ENCODE data around the gene FEM1C.

FEM1C gene

GRCh38 chr5:115542086-115542485 is 2.5 kb downstream of the FEM1C start:
- DNase-seq (ENCODE audit: low spot score) (no peak), ATAC-seq (ENCODE audit: low read depth) (no peak)
- H3K4me1 ChIP-seq (ENCODE audit: insufficient read depth, poor library complexity, severe bottlenecking), result peaks cover 31% of the 10 kb centered on the region
- H3K4me3 ChIP-seq (ENCODE audit: severe bottlenecking), result peak overlapping the region; percentile 84
- peaks cover 61% of the 10 kb centered on the region for H3K36me3 ChIP-seq (ENCODE audit: low read depth)
- TF ChIP-seq, protein P1, sequence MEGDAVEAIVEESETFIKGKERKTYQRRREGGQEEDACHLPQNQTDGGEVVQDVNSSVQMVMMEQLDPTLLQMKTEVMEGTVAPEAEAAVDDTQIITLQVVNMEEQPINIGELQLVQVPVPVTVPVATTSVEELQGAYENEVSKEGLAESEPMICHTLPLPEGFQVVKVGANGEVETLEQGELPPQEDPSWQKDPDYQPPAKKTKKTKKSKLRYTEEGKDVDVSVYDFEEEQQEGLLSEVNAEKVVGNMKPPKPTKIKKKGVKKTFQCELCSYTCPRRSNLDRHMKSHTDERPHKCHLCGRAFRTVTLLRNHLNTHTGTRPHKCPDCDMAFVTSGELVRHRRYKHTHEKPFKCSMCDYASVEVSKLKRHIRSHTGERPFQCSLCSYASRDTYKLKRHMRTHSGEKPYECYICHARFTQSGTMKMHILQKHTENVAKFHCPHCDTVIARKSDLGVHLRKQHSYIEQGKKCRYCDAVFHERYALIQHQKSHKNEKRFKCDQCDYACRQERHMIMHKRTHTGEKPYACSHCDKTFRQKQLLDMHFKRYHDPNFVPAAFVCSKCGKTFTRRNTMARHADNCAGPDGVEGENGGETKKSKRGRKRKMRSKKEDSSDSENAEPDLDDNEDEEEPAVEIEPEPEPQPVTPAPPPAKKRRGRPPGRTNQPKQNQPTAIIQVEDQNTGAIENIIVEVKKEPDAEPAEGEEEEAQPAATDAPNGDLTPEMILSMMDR (IDR thresholded peaks at IDR 0.05; ENCODE audit: poor library complexity, severe bottlenecking), result no peak
- H3K27ac ChIP-seq (ENCODE audit: poor library complexity, severe bottlenecking), result no peak overlapping the region
- no peaks in the 10 kb centered on the region for H3K27me3 ChIP-seq (ENCODE audit: insufficient read depth, poor library complexity, severe bottlenecking)
- H3K9me3 ChIP-seq (ENCODE audit: severe bottlenecking), result peaks cover 7% of the 10 kb centered on the region

DNA sequence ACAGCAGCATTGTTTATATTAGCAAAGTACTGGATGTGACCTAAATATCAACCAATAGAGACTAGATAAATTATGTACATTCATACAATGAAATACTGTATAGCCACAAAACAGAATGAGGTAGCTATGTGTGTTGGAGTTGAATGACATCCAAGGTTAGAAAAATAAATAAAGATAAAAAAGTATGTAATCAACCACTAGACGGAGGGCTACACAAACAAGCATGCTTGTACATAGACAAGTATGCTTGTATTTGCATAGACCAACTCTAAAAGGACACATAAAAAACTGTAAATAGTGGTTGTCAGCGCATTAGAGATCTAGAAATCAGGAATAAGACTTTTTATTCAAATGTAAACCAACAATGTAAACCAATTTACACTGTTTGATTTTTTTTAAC is 3.0 kb downstream of the FEM1C start:
- H3K27ac ChIP-seq (ENCODE audit: poor library complexity, severe bottlenecking), result no peak overlapping the region
- H3K36me3 ChIP-seq (ENCODE audit: low read depth), result peaks cover 65% of the 10 kb centered on the region
- DNase-seq (ENCODE audit: low spot score) (no peak), ATAC-seq (ENCODE audit: low read depth) (no peak)
- H3K27me3 ChIP-seq (ENCODE audit: insufficient read depth, poor library complexity, severe bottlenecking), result no peaks in the 10 kb centered on the region
- TF ChIP-seq, protein P1 (IDR thresholded peaks at IDR 0.05; ENCODE audit: poor library complexity, severe bottlenecking), result no peak
- H3K4me3 ChIP-seq (ENCODE audit: severe bottlenecking), result peak overlapping the region; percentile 84
- peaks cover 7% of the 10 kb centered on the region for H3K9me3 ChIP-seq (ENCODE audit: severe bottlenecking)
- peaks cover 31% of the 10 kb centered on the region for H3K4me1 ChIP-seq (ENCODE audit: insufficient read depth, poor library complexity, severe bottlenecking)

- Histone ChIP-seq H3K4me1 (ENCODE audit: insufficient read depth, poor library complexity, severe bottlenecking) (peaks cover 62% of the 10 kb centered on the region), H3K36me3 (ENCODE audit: low read depth) (peaks cover 72% of the 10 kb centered on the region)
These were observed 9.0 kb downstream of the FEM1C start for GRCh38 chr5:115535479-115536035.

DNA sequence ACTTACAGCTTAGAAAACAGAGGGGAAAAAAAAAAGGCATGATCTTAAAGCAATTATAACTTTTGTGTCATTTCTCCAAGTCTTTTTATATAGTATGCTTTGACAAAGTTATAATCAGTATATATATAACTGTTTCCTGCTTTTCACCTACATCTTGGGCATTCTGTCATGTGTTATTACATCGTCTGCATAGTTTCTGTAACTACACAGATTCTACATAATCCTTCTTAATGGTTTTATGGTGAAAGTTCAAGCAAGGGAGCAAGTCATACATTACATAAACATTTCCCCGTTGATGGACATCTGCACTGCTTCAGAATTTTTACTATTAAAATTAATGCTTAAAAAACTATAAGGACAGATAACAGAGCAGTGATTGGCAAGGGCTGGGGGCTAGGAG is 12.1 kb downstream of the FEM1C start:
- Histone ChIP-seq H3K27ac (ENCODE audit: poor library complexity, severe bottlenecking) (peak overlapping the region; percentile 34), H3K4me1 (ENCODE audit: insufficient read depth, poor library complexity, severe bottlenecking) (peaks cover 56% of the 10 kb centered on the region), H3K4me3 (ENCODE audit: severe bottlenecking) (no peak overlapping the region), H3K27me3 (ENCODE audit: insufficient read depth, poor library complexity, severe bottlenecking) (no peaks in the 10 kb centered on the region), H3K36me3 (ENCODE audit: low read depth) (peaks cover 56% of the 10 kb centered on the region), H3K9me3 (ENCODE audit: severe bottlenecking) (no peaks in the 10 kb centered on the region)
- TF ChIP-seq, protein P1 (IDR thresholded peaks at IDR 0.05; ENCODE audit: poor library complexity, severe bottlenecking), result no peak
- DNase-seq (ENCODE audit: low spot score) (no peak), ATAC-seq (ENCODE audit: low read depth) (peak; percentile 66; the same call in 2 of the 3 replicates)

More at GRCh38 chr5:115535479-115536035, 9.0 kb downstream of the FEM1C start:
- TF ChIP-seq, protein P1 (IDR thresholded peaks at IDR 0.05; ENCODE audit: poor library complexity, severe bottlenecking), result no peak
- Histone ChIP-seq H3K27me3 (ENCODE audit: insufficient read depth, poor library complexity, severe bottlenecking) (no peaks in the 10 kb centered on the region), H3K4me3 (ENCODE audit: severe bottlenecking) (no peak overlapping the region), H3K27ac (ENCODE audit: poor library complexity, severe bottlenecking) (no peak overlapping the region), H3K9me3 (ENCODE audit: severe bottlenecking) (no peaks in the 10 kb centered on the region)
- ATAC-seq (ENCODE audit: low read depth), result no peak
- DNase-seq (ENCODE audit: low spot score), result no peak

DNA sequence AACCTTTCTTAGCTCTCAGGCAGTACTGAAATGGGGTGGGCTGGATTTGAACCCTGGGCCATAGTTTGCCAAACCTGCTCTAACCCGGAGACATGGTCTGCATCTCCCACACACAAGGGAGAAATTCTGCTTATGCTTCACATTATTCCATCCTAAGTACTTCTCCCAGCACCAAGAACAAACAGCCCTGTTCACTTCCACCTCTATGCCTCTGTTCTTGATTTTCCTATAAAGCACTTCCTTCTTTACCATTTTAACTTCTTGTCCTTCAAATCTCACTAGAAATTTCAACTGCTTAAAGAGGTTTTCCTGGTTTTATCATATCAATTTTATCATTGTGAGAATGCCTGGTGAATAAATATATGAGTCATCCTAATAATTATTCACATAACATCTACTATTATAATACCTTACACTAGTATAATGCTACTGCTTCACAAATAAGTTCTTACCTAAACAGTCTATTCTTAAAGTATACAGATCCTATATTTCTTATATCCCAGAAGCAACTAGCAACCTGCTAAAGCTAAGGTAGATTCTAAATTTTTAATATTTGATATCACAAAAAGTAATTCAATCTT is 12.7 kb downstream of the FEM1C start:
- H3K36me3 ChIP-seq (ENCODE audit: low read depth), result peaks cover 56% of the 10 kb centered on the region
- H3K9me3 ChIP-seq (ENCODE audit: severe bottlenecking), result no peaks in the 10 kb centered on the region
- H3K27me3 ChIP-seq (ENCODE audit: insufficient read depth, poor library complexity, severe bottlenecking), result no peaks in the 10 kb centered on the region
- DNase-seq (ENCODE audit: low spot score) (no peak), ATAC-seq (ENCODE audit: low read depth) (peak; percentile 48; the same call in 1 of the 3 replicates)
- TF ChIP-seq, protein P1 (IDR thresholded peaks at IDR 0.05; ENCODE audit: poor library complexity, severe bottlenecking), result no peak
- H3K4me3 ChIP-seq (ENCODE audit: severe bottlenecking), result no peak overlapping the region
- H3K4me1 ChIP-seq (ENCODE audit: insufficient read depth, poor library complexity, severe bottlenecking), result peaks cover 54% of the 10 kb centered on the region
- peak overlapping the region; percentile 34 for H3K27ac ChIP-seq (ENCODE audit: poor library complexity, severe bottlenecking)
